Heart left ventricle (tissue), 16 donors: ENCODE measurements around the gene SH2D7. TPM values are rescaled to one million over a fixed set of nuclear protein-coding genes. Genes with fewer than 3 reads are reported as not detected.

Source experiments
- ATAC-seq, 4 donors: fragments of 200-7000 bp; cut with Tn5 transposase; one replicate each; pipeline ENCODE4 v1.9.1; 2020 to 2022; ENCODE audit warnings: moderate library complexity in 4 of 4, mild to moderate bottlenecking in 3 of 4, moderate number of reproducible peaks in 1 of 4
- DNase-seq, 5 donors: peaks; one replicate each; pipeline ENCODE4 v3.0.0-alpha.2; 2020
- H3K27ac ChIP-seq, 12 donors: fragments of 200-600 bp; sonication (generic) in 4 of 12; one replicate each; pipeline versions ENCODE4 v1.5.0 to v1.8.0; 2016 to 2022; ENCODE audit warnings: mild to moderate bottlenecking in 2 of 12
- H3K27me3 ChIP-seq, 9 donors: fragments of 200-600 bp; sonication (generic) in 2 of 9; one replicate each; pipeline versions ENCODE4 v1.5.1 to v1.8.0; 2016 to 2022; ENCODE audit warnings: mild to moderate bottlenecking in 3 of 9
- H3K36me3 ChIP-seq, 9 donors: fragments of 200-600 bp; sonication (generic) in 2 of 9; one replicate each; pipeline versions ENCODE4 v1.5.0 to v1.8.0; 2018 to 2022; ENCODE audit warnings: mild to moderate bottlenecking in 2 of 9
- H3K4me1 ChIP-seq, 12 donors: fragments of 200-600 bp; sonication (generic) in 4 of 12; one replicate each; pipeline versions ENCODE4 v1.5.0 to v1.8.0; 2016 to 2022; ENCODE audit warnings: mild to moderate bottlenecking in 3 of 12
- H3K4me3 ChIP-seq, 12 donors: fragments of 200-600 bp; sonication (generic) in 4 of 12; one replicate each; pipeline versions ENCODE4 v1.5.0 to v1.8.0; 2017 to 2022; ENCODE audit warnings: mild to moderate bottlenecking in 9 of 12, moderate library complexity in 4 of 12
- H3K9me3 ChIP-seq, 12 donors: fragments of 200-600 bp; sonication (generic) in 4 of 12; one replicate each; pipeline versions ENCODE4 v1.5.0 to v1.8.0; 2016 to 2022; ENCODE audit warnings: mild to moderate bottlenecking in 1 of 12
- POLR2A ChIP-seq, 2 donors: fragments of 450-650 bp; IDR thresholded peaks; one replicate each; pipeline ENCODE4 v1.6.1; 2017; ENCODE audit warnings: antibody characterized with exemption in 2 of 2, mild to moderate bottlenecking in 2 of 2, moderate library complexity in 2 of 2
- WGBS, 4 donors: extraction: QIAGEN DNeasy Blood & Tissue Kit in 2 of 4; methylation state at CpG; one replicate each; pipeline versions ENCODE4 v1.1.5 to v1.1.7; 2013 to 2018; 5-methylcytosine and 5-hydroxymethylcytosine counted together
- intact Hi-C, 10 donors: fragments of 100-400 bp; cut with DNase I; formaldehyde crosslinking; loops; one replicate each; pipeline versions ENCODE4 v1.11.1 to v1.14.2; 2022
- polyA plus RNA-seq, 2 donors: library from polyadenylated mRNA; stranded (reverse); fragments of 200-250 nt; gene quantifications; one replicate each; pipeline ENCODE4 v1.2.3, GENCODE V29; 2013
- total RNA-seq, 9 donors: library from RNA; depleted of rRNA in 2 of 9; stranded (reverse); fragments of >200 nt in 2 of 9; fragmentation: NEBNext Ultra II Directional in 3 of 9; extraction: Animal tissue kit (Norgen Biotek cat#: 25700) in 3 of 9; gene quantifications; one replicate each; pipeline versions ENCODE4 v1.1.0 to v1.2.4, GENCODE V29; 2016 to 2023
- TF ChIP-seq, protein P1 (sequence below), 12 donors: fragments of 200-600 bp; sonication (generic) in 4 of 12; IDR thresholded peaks; one replicate each; pipeline versions ENCODE4 v1.5.0 to v1.8.0; 2018 to 2022; ENCODE audit warnings: antibody characterized with exemption in 12 of 12, mild to moderate bottlenecking in 5 of 12
- donor health status: ischemic (EF 13 %, LVEDD 7.1; RV severe dilation, severe dysfunction).
- donor health status: healthy with polysubstance abuse.
- donor health status: DM: no; HTN: yes; CAD: no.
- donor health status: DM: no; HTN: no; CAD: no.
- donor health status: ischemic (EF 25% LVEDD 6.9; RV normal size, moderate dysfunction).
- donor health status: ischemic (EF 25% LVEDD 5.7; RV mildly dilated, moderate dysfunction).
- donor health status: healthy.
- donor health status: DM: yes; HTN: yes; CAD: no.
- donor health status: ischemic (EF 35%, LVEDD 5.7; RV mildly dilated, moderate dysfunction).
- donor health status: nonischemic (EF 11% LVEDD 7.7; RV severe dilation, severe dysfunction).
- donor health status: DM: yes; HTN: yes; CAD: no.
- donor health status: PGD.
- donor health status: ischemic (EF 29% LVEDD 5.4; RV normal size, mild dysfunction).
- donor health status: nonischemic (EF 23%, LVEDD 6.1; RV moderate dilation, normal function).

Gene SH2D7
- total and polyA plus RNA-seq, 11 donors, result not detected

DNA sequence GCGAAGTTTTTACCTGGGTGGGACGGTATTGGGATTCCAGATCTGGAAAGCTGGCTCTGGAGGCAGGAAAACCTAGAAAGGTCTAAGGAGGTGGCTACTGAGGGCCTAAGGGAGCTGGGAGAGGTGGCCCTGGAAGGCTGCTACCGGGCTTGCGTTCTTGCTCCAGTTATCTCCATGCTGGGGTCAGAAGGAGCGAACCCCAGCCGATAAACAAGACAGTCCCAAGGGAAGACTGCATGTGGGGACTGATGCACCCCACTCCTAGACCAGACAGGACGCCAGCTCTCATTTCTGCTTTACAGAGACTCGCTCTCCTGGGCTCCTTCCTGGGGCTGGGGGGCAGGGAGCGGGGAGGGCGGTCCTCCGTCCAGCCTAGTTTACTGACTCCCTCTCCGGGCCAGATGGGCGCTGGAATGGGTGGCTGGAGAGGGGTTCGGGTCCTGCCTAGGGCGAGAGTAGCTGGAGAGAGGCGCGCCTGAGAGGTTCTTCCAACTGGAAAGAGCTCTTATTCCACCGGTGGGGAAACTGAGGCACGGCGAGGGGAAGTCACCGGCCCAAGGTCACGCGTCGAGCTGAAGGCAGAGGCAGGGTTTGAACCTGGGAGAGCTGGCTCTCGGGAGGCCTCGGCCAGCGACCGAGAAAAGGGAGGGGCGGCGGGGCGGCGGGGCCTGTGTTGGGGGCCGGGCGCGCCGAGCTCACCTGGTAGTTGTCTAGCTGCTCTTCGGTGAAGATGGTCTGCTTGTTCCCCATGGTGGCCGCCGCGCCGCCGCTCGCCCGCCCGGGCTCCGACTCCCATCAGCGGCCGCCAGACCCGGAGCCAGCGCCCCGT, 38.3 kb downstream of the SH2D7 start:
- no peaks in the 10 kb centered on the region for H3K36me3 ChIP-seq
- ATAC-seq, result no peak
- H3K27ac ChIP-seq, result peak overlapping the region in 8 of 12 donors; percentile 58 to 93 (median 82)
- intact Hi-C loops, result loop anchor here in 9 of 10 donors (2.0 to 10.0 kb wide), 5 partner anchors 42 to 112 kb away; no protein-coding TSS in a partner anchor
- H3K27me3 ChIP-seq, result no peaks in the 10 kb centered on the region
- TF ChIP-seq POLR2A (IDR thresholded peaks at IDR 0.05), result no peak
- TF ChIP-seq, protein P1, sequence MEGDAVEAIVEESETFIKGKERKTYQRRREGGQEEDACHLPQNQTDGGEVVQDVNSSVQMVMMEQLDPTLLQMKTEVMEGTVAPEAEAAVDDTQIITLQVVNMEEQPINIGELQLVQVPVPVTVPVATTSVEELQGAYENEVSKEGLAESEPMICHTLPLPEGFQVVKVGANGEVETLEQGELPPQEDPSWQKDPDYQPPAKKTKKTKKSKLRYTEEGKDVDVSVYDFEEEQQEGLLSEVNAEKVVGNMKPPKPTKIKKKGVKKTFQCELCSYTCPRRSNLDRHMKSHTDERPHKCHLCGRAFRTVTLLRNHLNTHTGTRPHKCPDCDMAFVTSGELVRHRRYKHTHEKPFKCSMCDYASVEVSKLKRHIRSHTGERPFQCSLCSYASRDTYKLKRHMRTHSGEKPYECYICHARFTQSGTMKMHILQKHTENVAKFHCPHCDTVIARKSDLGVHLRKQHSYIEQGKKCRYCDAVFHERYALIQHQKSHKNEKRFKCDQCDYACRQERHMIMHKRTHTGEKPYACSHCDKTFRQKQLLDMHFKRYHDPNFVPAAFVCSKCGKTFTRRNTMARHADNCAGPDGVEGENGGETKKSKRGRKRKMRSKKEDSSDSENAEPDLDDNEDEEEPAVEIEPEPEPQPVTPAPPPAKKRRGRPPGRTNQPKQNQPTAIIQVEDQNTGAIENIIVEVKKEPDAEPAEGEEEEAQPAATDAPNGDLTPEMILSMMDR (IDR thresholded peaks at IDR 0.05), result no peak
- peak in 2 of 5 donors; percentile 33 to 68 for DNase-seq
- WGBS, 4 donors, result 29 to 42% (median 32%) methylated on average over 33 to 51 of the region's 51 CpGs
- H3K9me3 ChIP-seq, result no peaks in the 10 kb centered on the region
- H3K4me1 ChIP-seq, result peaks cover 0 to 18% (median 7%) of the 10 kb centered on the region in 12 donors
- H3K4me3 ChIP-seq, result peak overlapping the region in 11 of 12 donors; percentile 59 to 97 (median 78)

DNA sequence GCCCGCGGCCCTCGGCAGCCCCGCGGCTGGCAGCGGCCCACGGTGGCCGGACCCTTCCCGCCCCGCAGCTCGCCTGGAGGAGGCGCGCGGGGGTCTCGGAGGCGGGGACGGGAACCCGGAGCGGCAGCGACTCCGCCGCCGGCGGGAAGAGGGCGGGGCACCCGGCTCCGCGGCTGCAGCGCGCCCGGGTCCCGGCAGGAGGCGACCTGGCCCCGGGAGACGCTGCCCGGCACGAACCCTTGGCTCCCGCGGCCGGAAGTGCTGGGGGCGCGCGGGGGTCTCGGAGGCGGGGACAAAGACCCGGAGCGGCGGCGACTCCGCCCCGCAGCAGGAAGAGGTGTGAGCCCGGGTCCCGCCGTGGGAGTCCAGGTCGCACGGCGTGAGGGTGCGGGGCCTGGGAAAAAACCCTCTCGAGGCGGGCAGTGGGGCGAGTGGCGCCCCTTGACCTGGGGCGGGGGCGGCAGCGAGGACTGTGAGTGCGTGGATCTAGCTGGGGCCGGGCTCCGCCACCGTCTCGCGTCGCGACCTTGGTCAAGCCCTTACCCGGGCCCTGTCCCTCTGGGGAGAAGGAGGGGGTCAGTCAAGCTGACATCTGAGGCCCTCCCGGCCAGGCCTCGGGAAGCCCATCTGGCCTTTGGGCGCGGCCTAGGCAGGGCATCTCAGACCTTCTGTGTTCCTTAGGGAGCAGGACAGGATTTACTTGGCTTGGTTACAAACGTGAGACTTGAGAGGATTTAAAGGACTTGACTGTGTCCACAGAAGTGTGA, 39.1 kb downstream of the SH2D7 start, which contains the start of gene CIB2:
Gene CIB2 (minus strand): TSS at position 151 of the 767 bp plus-strand sequence. CDS start 230 bp downstream, outside the sequence.
- DNase-seq, result peak; percentile 76 to 90 (median 78)
- 0 to 1% (median 0%) methylated on average over 25 to 79 of the region's 79 CpGs for WGBS, 4 donors
- Histone ChIP-seq H3K36me3 (no peaks in the 10 kb centered on the region), H3K27me3 (no peaks in the 10 kb centered on the region), H3K27ac (peak within 1 kb of the TSS; percentile 58 to 93 (median 80)), H3K4me3 (peak within 1 kb of the TSS; percentile 58 to 97 (median 76)), H3K9me3 (no peaks in the 10 kb centered on the region), H3K4me1 (peaks cover 0 to 18% (median 7%) of the 10 kb centered on the region in 12 donors)
- intact Hi-C loops, result loop anchor here in 9 of 10 donors (2.0 to 10.0 kb wide), 5 partner anchors 41 to 111 kb away; no protein-coding TSS in a partner anchor
- peak in 1 of 2 donors; percentile 47 for TF ChIP-seq POLR2A (IDR thresholded peaks at IDR 0.05)
- TF ChIP-seq, protein P1 (IDR thresholded peaks at IDR 0.05), result peak; percentile 52 to 93 (median 83)
- peak; percentile 48 to 95 (median 86) for ATAC-seq

DNA sequence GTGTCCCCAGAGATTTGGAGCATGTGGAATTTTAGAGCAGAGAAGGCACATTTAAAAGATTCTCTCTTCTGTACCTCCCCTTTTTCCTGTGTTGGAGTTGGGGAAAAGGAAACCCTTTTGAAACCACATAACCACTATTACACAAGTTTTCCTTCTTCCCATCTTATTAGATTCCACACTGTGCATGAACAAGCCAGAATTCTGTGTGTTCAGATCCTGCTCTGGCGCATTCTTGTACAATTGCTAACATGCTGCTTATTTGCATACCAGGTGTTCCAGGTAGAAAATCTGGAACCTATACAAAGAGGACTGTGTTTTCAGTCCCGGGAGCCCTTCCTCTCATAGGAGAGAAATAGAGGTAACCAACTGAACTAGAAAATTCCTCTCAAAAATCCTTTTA, 41.4 kb downstream of the SH2D7 start:
- ATAC-seq (no peak), DNase-seq (no peak)
- no peaks in the 10 kb centered on the region for H3K27me3 ChIP-seq
- TF ChIP-seq POLR2A (IDR thresholded peaks at IDR 0.05), result no peak
- TF ChIP-seq, protein P1 (IDR thresholded peaks at IDR 0.05), result no peak
- intact Hi-C loops, result loop anchor here in 9 of 10 donors (5.0 to 10.0 kb wide), 4 partner anchors 38 to 108 kb away; no protein-coding TSS in a partner anchor
- peaks cover 0 to 18% (median 7%) of the 10 kb centered on the region in 12 donors for H3K4me1 ChIP-seq
- no peak overlapping the region for H3K27ac ChIP-seq
- H3K9me3 ChIP-seq, result no peaks in the 10 kb centered on the region
- 93 to 100% (median 97%) methylated on average over 2 of the region's 2 CpGs for WGBS, 4 donors
- no peaks in the 10 kb centered on the region for H3K36me3 ChIP-seq
- no peak overlapping the region for H3K4me3 ChIP-seq
